ENCODE results near the gene EFCAB11. TPM values are rescaled to one million over a fixed set of nuclear protein-coding genes. Genes with fewer than 3 reads are reported as not detected.

EFCAB11 gene
- total and polyA plus RNA-seq, 2 of the 4 experiments (the other 2 are of a cell fraction), result 2.2 to 5.3 TPM

DNA sequence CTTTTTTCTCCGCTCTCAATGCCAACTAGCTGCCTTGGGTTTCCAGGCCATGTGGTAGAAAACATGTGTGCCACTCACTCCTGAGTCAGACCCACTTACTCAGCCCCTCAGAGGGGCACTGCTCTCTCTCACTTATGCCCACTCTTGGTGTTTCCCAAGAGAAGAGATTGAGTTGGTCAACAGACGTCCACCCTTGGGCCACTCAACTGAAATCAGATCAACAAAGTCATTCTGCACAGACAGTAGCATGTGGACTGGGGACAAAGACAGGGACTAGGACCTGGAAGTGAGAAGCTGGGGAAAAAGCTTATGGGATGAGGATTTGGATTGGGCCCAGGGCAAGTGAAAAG lies 161.2 kb downstream of the EFCAB11 start:
- H2AK5ac ChIP-seq (ENCODE audit: low read depth, low read length), result peak overlapping the region; percentile 65
- BruUV-seq (replicated peaks), result no TSS peak
- in situ Hi-C loops (cut with MboI; ENCODE audit: low sequenced_read_pairs), result no loop called here
- peak overlapping the region; percentile 8 for H2AFZ ChIP-seq (replicated peaks; ENCODE audit: low read length, poor library complexity)
- peak overlapping the region; percentile 92 for H2BK120ac ChIP-seq (ENCODE audit: low read depth, low read length)
- H3K4me3 ChIP-seq (ENCODE audit: insufficient read depth, low read depth, low read length), result no peak overlapping the region
- H2BK5ac ChIP-seq (ENCODE audit: low read depth, low read length, poor library complexity, severe bottlenecking), result peak overlapping the region; percentile 88
- H3K4me1 ChIP-seq (ENCODE audit: control insufficient read depth, insufficient read depth, low read length), result peaks cover 10% of the 10 kb centered on the region
- H2BK15ac ChIP-seq (ENCODE audit: low read depth, low read length), result peak overlapping the region; percentile 97; the same call in 2 of the 3 replicates
- CTCF ChIA-PET, result interaction anchor here (0.6 kb wide), 2 partner anchors 54 to 457 kb away, joined by 3 to 5 read pairs; no protein-coding TSS in a partner anchor
- peak overlapping the region; percentile 82 for H3K18ac ChIP-seq (ENCODE audit: low read depth, low read length)
- no peaks in the 10 kb centered on the region for H3K36me3 ChIP-seq (ENCODE audit: control insufficient read depth, insufficient read depth, low read length)
- no peaks in the 10 kb centered on the region for H3K79me1 ChIP-seq (ENCODE audit: low read depth in 1 of 2, low read length in 2 of 2)
- peak overlapping the region; percentile 51 for H3K14ac ChIP-seq (replicated peaks; ENCODE audit: low read depth, low read length)
- no peak overlapping the region for H2AK9ac ChIP-seq (replicated peaks; ENCODE audit: low read depth, low read length, poor library complexity)
- peak overlapping the region; percentile 43; the same call in 1 of the 2 replicates for H3K27ac ChIP-seq (ENCODE audit: insufficient read depth, low read length)
- H3K4me2 ChIP-seq (ENCODE audit: low read depth, low read length), result no peak overlapping the region
- no peak overlapping the region for H3K9ac ChIP-seq (ENCODE audit: low read depth, low read length)
- DNase-seq (no peak), ATAC-seq (ENCODE audit: low read depth) (no peak)
- peak overlapping the region; percentile 86 for H4K91ac ChIP-seq (ENCODE audit: insufficient read depth, low read depth, low read length)
- H3K56ac ChIP-seq (ENCODE audit: extremely low read depth, insufficient read depth, low read length), result no peak overlapping the region
- peak overlapping the region; percentile 12; the same call in 1 of the 2 replicates for H3K23ac ChIP-seq (ENCODE audit: low read depth, low read length)
- dilution Hi-C loops (cut with HindIII; ENCODE audit: low sequenced_read_pairs, unreplicated experiment), result no loop called here
- no peaks in the 10 kb centered on the region for H3K9me3 ChIP-seq (ENCODE audit: control insufficient read depth, insufficient read depth, low read length)
- peak overlapping the region; percentile 90 for H2BK20ac ChIP-seq (ENCODE audit: low read depth, low read length)
- H4K8ac ChIP-seq (ENCODE audit: low read depth in 2 of 2, low read length in 2 of 2), result peak overlapping the region; percentile 81 to 89; a peak in 2 of 4 replicates
- peak overlapping the region; percentile 46 for H4K5ac ChIP-seq (ENCODE audit: low read depth, low read length)
- no peaks in the 10 kb centered on the region for H3K9me1 ChIP-seq (ENCODE audit: insufficient read depth, low read length)
- intact Hi-C loops (cut with micrococcal nuclease), result no loop called here
- no CpG with 5 or more reads among the region's 2 CpGs for WGBS, 2 experiments (ENCODE audit: extremely low coverage in 2 of 2, insufficient read length in 1 of 2)
- no peaks in the 10 kb centered on the region for H3K27me3 ChIP-seq (ENCODE audit: control insufficient read depth, insufficient read depth, low read length)
- TF ChIP-seq RFX5 (IDR thresholded peaks at IDR 0.05; ENCODE audit: low read depth, low read length) (no peak), MAZ (IDR thresholded peaks at IDR 0.05; ENCODE audit: borderline replicate concordance, low read depth, low read length) (no peak)
- POLR2A ChIA-PET (ENCODE audit: unreplicated experiment), result interaction anchor here (0.6 kb wide), 1 partner anchor 21 kb away, joined by 3 read pairs; no protein-coding TSS in a partner anchor
- H3K4ac ChIP-seq (ENCODE audit: low read depth, low read length), result peak overlapping the region; percentile 88
- H4K20me1 ChIP-seq (ENCODE audit: insufficient read depth, low read length), result no peaks in the 10 kb centered on the region
